Measurements from ENCODE around the gene JMJD8.

DNA sequence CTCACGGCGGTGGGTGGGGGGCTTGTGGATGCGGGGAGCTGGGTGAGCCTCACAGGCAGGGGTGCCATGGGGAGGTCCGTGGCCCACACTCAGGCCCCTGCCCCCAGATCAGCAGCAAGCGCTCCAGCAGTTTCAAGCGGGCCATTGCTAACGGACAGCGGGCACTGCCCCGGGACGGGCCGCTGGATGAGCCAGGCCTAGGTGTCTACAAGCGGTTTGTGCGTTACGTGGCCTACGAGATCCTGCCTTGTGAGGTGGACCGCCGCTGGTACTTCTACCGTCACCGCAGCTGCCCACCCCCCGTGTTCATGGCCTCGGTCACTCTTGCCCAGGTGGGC lies 7.6 kb downstream of the JMJD8 start:
- no peak for TF ChIP-seq ZNF274 (IDR thresholded peaks at IDR 0.05; ENCODE audit: low read length)
- no peak for TF ChIP-seq ZNF274 (tag by site-specific recombination; IDR thresholded peaks at IDR 0.05; ENCODE audit: borderline replicate concordance)
- TF ChIP-seq HOXA7 (CRISPR knock-in tag; IDR thresholded peaks at IDR 0.05; ENCODE audit: borderline replicate concordance): no peak
- TF ChIP-seq, protein P1, sequence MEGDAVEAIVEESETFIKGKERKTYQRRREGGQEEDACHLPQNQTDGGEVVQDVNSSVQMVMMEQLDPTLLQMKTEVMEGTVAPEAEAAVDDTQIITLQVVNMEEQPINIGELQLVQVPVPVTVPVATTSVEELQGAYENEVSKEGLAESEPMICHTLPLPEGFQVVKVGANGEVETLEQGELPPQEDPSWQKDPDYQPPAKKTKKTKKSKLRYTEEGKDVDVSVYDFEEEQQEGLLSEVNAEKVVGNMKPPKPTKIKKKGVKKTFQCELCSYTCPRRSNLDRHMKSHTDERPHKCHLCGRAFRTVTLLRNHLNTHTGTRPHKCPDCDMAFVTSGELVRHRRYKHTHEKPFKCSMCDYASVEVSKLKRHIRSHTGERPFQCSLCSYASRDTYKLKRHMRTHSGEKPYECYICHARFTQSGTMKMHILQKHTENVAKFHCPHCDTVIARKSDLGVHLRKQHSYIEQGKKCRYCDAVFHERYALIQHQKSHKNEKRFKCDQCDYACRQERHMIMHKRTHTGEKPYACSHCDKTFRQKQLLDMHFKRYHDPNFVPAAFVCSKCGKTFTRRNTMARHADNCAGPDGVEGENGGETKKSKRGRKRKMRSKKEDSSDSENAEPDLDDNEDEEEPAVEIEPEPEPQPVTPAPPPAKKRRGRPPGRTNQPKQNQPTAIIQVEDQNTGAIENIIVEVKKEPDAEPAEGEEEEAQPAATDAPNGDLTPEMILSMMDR (tag by site-specific recombination; IDR thresholded peaks at IDR 0.05): no peak
- TF ChIP-seq ZNF341 (tag by site-specific recombination; IDR thresholded peaks at IDR 0.05; ENCODE audit: low read depth): no peak
- TF ChIP-seq ZNF629 (tag by site-specific recombination; IDR thresholded peaks at IDR 0.05): no peak
- TF ChIP-seq MEIS1 (CRISPR knock-in tag; IDR thresholded peaks at IDR 0.05; ENCODE audit: borderline replicate concordance): no peak
- TF ChIP-seq ZNF335 (tag by site-specific recombination; conservative IDR thresholded peaks at IDR 0.05): no peak
- TF ChIP-seq, protein P2, sequence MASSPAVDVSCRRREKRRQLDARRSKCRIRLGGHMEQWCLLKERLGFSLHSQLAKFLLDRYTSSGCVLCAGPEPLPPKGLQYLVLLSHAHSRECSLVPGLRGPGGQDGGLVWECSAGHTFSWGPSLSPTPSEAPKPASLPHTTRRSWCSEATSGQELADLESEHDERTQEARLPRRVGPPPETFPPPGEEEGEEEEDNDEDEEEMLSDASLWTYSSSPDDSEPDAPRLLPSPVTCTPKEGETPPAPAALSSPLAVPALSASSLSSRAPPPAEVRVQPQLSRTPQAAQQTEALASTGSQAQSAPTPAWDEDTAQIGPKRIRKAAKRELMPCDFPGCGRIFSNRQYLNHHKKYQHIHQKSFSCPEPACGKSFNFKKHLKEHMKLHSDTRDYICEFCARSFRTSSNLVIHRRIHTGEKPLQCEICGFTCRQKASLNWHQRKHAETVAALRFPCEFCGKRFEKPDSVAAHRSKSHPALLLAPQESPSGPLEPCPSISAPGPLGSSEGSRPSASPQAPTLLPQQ (tag by site-specific recombination; IDR thresholded peaks at IDR 0.05): no peak
- TF ChIP-seq, protein P3, sequence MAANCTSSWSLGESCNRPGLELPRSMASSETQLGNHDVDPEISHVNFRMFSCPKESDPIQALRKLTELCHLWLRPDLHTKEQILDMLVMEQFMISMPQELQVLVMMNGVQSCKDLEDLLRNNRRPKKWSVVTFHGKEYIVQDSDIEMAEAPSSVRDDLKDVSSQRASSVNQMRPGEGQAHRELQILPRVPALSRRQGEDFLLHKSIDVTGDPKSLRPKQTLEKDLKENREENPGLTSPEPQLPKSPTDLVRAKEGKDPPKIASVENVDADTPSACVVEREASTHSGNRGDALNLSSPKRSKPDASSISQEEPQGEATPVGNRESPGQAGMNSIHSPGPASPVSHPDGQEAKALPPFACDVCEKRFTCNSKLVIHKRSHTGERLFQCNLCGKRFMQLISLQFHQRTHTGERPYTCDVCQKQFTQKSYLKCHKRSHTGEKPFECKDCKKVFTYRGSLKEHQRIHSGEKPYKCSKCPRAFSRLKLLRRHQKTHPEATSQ (tag by site-specific recombination; IDR thresholded peaks at IDR 0.05): no peak
- no peak for TF ChIP-seq ZBTB21 (tag by site-specific recombination; IDR thresholded peaks at IDR 0.05)

Data from HEK293 (cell line).